ENCODE measurements around the gene TWF2.

TWF2 gene

DNA sequence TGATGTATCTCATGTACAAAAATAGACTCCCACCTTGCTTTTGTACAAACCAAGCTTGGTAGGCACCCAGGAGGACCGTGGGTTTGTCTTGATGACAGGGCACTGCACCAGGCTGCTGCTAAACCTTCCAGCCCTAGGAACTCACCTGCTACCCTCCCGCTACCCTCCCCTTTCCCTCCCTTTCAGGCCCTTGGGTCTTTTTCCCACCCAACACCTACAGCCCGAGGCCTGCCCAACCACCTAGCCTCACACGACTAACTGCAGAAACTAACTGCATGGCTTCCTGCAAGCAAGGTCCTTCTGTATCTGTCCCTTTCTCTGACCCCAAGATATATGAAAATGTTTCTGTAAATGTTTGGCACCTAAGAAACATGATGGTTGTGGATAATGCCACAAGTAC lies 17.7 kb upstream of the TWF2 start:
- no peak for DNase-seq

DNA sequence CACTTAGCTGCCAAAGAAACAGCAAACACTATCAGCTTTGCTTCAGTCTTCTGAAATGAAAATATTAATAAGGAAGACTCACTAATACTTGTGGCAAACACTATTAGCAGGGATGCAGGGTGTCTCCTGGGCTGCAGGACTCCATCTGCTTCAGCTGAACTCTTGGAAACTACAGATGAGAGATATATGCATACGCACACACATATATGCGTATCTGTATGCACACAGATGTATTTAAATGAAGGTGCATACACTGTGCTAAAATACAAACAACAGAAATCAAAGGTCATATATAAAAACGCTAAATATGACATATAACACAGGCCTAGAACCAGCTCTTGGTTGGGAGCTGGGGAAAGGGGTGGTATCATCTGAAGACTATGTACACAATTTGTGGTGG lies 17.2 kb upstream of the TWF2 start:
- no peak for DNase-seq

DNA sequence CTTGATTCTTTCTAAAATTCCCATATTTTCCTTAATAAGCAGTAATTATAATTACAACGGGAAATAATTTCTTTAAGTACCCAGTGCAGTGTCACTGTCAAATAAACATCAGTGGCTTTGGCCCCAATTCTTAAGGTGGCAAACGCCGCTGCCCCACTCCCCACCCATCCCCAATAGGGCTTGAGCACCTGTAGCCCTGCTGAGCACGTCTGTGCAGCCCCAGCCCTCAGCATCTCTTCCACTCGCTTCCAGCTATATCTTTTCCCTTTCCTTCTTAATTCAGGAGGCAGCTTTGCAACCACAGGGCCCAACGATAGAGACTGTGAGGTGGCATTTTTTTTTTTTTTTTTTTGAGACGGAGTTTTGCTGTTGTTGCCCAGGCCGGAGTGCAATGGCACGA lies 15.7 kb upstream of the TWF2 start:
- no peak for DNase-seq

DNA sequence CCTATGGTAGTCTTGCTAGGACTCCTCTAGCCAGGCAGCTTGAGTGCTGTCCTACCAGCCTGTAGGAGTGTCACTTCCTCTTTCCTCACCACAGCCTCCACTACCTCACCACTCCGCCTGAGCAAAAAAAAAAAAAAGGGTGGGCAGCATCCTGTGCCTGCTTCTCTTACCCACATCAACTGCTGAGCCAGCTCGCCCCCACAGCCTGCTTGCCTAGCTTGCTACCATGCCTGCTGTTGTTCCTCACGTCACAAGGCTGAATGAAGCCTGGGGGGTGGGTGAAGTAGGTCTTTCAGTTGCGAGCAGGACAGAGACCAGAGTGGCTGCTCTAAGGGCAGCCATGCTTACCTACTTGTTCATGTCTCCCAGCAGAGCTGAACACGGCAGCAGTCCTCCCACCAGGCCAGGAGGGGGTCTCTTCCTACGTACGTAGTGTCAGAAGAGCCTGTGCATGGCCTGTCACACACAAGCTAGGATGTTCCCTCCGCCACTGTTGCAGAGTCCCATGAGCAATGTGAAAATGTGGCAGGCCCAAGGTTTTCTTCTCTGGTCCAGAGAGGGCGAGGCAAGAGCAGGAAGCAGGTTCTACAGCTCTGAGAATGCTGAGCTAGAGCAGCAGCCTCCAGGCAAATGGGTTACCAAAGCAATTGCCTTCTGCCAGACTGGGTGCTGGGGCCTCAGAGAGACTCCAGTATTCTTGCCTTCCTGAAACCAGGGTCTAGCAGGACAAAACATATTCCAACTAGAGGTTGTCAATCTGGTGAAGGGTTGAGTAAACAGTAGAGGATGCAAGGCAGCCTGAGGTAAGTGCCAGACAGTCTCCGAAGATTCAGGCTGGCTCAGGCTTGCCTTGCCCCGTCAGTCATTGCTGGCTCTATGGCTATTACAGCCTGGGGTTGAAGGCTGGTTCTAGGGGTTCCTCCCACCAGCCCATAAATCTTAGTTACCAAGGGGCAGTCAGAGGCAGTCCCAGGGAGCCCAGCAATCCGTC lies 14.7 kb upstream of the TWF2 start:
- peak; percentile 95 for DNase-seq

DNA sequence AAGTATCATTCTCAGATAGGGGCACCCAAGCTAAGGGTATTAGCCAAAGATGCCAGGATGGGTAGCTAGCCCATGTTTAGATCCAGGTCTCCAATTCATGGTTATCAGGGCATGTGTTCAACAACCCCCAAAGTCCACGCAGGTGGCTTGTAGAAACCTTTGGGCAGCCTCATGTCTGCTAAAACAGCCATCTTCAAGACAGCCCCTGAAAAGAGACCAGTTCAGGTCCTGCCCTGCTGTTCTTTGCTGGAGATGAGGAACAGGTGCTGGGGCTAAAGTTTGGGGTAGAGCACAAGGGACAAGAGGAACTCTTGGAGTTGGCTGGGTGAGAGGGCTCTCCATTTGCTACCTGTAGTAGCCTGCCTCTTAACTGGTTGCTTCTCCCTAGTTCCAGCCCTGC lies 11.2 kb upstream of the TWF2 start:
- no peak for DNase-seq

DNA sequence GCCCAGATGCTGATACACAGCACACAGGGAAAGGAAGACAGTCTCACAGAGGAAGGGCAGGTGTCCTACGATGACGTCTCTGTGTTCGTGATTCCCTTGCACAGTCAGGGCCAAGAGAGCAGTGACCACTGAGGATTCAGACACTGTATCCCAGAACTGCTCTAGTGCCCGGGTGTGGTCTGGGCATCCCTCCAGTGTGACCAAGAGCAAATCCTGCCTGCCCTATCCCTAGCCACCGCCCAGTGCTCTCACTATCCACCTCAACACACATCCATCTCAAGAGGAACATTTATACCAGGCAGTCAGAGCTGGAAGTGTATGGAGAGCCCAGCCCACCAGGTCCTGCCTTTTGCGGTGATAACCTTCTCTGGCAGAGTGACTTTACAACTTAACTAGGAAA lies 10.7 kb upstream of the TWF2 start:
- DNase-seq = no peak

DNA sequence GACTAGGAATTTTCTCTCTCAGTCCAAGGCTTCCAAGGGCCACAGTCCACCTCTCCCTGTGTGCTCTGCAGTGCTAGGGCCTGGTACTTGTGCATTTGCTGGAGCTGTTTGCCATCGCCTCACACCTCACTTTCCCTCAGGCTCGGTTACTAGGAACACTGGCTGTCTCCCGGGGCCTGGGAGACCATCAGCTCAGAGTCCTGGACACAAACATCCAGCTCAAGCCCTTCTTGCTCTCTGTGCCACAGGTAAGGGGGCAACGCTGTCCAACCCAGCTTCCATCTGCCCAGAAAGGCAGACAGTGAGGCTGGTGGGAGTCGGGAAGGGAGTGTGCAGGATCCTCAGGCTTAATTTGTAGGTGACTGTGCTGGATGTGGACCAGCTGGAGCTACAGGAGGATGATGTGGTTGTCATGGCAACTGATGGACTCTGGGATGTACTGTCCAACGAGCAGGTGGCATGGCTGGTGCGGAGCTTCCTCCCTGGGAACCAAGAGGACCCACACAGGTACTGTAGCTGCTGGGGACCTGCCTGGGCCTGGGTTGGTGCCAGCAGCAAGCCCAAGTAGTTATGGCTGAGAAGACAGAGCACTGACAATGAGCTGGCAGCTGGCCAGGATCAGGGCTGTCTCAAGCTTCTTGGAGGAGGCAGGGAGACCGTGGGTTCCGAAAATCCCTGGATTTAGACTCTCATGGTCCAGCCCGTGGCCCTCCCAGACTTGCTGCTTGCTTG lies 10.0 kb upstream of the TWF2 start:
- DNase-seq = no peak

DNA sequence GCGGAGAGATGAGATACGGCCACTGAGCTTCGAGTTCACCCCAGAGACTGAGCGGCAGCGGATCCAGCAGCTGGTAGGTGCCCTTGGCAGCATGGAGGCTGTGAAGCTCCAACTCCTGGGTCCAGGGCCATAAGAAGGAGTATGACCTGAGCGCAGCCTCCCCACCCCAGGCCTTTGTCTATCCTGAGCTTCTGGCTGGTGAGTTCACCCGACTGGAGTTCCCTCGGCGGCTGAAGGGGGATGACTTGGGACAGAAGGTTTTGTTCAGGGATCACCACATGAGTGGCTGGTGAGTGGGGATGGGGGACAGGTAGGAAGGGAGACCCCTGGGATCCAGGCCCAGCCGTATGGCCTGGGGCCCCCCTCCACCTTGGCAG lies 9.2 kb upstream of the TWF2 start:
- no peak for DNase-seq

DNA sequence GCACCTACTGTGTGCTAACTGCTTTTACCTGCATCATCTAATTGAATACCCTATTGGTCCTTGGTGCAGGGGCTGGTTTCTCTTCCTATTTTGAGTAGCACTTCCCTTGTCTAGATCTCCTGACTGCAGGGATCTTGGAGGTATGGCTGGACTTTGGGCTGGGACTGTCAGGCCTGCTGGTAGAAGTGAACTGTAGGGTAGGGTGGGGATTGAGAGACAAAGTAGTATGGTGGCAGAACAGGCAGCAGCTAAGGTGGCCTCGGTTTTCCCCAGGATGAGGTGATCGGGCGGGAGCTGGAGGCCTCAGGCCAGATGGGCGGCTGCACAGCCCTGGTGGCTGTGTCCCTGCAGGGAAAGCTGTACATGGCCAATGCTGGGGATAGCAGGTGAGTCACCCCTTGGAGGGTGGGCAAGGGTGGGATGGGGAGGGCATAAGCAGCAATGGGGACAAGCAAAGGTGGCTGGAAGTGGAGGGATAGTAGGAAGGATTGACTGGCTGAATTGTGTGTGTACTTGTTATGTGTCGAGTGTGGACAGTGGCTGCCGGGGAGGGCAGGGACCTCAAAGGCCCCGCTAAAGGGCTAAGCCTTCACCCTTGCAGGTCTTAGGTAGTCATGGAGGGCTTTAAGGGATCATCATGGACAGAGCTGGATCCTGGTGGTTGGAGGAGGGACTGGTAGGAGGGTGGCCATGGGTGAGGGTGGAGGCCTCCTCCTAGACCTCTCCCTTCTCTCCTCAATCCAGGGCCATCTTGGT lies 8.6 kb upstream of the TWF2 start:
- DNase-seq = no peak

DNA sequence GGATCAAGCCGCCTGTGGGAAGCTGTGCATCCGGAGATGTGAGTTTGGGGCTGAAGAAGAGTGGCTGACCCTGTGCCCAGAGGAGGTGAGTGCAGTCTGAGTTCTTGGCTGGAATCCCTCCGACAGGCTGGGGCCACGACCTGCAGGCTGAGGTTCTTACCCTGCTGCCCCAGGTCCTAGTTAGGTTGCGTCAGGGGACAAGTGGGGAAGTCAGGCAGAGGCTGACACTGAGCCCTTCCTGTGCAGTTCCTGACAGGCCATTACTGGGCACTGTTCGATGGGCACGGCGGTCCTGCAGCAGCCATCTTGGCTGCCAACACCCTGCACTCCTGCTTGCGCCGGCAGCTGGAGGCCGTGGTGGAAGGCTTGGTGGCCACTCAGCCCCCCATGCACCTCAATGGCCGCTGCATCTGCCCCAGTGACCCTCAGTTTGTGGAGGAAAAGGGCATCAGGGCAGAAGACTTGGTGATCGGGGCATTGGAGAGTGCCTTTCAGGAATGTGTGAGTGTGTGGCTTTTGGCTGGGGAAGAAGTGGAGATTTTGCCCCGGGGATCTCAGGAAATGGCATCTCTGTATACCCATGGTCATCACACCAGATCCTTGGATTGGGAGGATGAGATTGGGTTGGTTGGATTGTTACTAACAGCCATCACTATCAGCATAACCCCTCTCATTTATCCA lies 7.9 kb upstream of the TWF2 start:
- DNase-seq = no peak

DNA sequence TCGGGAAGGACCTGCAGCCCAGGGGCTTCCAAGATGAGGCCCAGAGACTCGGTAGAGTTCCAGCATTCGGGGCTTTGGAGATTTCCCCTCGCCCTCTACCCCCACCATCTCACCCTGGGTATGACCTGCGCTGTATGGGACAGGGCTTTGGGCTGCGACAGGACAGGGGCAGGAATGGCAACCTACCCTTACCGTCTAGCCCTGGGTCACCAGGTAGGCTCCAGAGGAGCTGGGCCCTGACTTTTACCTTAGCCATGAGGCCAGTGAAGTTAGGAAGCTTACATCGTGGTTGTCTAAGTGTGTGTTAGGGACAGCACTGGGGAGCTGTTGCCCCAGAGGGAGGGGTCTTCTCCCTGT lies 7.3 kb upstream of the TWF2 start:
- DNase-seq = no peak

DNA sequence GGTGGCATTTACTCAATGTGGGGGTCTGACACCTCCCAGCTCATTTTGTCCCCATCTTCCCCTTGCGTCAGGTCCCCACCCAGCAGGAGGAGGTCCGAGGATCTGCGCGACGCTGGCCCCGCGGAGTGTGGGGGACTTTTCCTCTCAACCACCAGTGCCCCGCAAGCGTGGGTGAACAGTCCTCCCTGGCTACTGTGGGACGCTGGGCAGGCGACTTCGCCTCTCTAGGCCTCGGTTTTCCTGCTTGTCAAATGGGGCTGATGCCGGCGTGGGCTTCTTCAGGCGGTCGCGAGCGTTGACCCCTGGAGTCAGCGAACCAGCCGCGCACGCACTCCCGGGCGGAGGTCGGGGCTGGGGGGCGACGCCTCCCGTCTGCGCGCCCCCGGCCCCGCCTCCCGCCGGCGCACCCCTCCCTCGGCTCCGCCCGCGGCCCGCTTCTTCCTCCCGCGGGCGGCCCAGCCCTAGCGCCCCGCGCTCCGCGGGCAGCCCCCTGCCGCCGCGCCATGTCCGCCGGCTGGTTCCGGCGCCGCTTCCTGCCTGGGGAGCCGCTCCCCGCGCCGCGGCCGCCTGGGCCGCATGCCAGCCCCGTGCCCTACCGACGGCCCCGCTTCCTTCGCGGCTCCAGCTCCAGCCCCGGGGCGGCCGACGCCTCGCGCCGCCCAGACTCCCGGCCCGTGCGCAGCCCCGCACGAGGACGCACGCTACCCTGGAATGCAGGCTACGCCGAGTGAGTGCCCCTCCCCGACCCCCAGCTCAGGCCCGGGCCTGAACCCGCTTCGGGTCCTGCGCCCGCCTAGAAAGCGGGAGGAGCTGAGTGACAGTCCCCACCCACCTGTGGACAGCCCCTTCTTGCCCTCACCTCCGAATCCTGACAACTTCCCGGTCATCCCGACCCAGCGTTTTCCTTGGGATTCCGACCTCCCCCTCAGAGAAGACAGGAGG lies 6.6 kb upstream of the TWF2 start, which contains the start of gene PPM1M:
Gene PPM1M (plus strand): TSS at position 438 of the 942 bp plus-strand sequence. CDS start 66 bp downstream, at position 504.
- peak; percentile 83 for DNase-seq

DNA sequence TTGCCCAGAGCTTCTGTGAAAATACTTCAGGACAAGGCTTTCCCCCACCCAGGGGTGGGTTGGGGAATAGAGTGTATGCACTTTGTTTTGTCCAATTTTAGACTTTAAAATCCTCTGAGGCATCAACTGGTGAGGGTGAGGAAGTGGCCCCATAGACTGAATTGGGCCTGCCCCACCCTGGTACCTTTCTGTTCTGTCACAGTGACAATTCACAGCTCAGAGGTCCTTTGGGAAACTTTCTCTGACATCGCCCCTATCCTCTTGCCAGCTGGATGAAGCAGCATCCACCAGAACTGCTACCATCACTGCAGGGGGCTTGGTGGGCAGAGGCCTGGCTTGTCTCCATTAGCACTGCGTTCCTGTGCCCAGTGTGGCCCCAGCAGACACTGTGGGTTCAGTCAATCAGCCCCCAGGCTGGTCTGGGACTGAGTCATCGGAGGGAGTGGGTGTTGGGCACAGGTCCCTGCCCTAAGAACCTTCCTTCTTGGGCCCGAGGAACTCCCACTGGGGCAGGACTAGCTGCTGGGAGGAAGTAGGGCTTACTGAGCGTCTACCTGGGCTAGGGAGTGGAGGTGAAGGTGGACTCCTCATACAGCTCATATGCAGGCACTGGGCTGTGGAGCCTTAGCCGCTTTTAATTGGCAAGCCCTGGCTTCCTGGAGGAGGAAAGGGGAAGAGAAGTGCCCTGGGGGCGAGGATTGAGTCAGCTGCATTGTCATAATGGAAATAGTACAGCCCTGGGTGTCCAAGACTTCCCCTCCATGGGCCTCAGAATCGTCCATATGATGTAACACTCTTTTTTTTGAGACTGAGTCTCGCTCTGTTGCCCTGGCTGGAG lies 5.1 kb upstream of the TWF2 start:
- DNase-seq = no peak

DNA sequence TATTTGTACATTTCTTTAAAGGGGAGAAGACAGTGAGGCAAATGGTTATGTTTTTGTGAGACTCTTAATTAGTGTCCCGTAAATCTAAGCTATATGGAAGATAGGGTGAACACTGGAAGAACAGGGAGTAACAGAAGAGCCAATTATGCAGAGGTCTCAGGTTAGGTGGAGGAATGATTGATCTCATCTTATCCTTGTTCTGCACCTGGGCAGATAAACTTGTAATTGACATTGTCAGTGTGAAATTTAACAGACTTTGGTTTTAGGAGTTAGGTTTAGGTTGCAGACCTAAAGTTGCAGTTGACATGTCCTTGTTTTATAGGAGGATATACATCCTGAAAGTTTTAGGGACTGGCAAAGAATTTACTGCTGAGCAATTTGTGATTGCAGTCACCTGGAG lies 3.1 kb upstream of the TWF2 start:
- no peak for DNase-seq

DNA sequence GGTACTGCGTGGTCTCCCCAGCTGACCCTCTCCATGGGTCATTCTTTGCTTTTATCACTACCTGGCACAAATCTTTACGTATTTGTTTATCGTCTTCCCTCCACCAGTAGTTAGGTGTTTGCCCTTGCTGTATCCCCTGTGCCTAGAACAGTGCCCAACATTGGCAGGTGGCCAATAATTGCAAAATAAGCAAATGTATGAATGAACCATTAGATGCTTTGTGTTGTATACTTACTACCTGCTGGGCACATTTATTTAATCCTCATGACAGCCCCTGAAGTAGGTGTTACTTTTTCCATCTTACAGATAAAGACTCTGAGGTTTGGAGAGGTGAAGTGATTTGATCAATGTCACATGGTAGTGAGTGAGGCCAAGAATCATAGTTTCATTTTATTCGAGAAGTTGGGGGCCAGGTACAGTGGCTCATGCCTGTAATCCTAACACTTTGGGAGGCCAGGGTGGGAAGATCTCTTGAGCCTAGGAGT lies 2.0 kb upstream of the TWF2 start:
- no peak for DNase-seq

DNA sequence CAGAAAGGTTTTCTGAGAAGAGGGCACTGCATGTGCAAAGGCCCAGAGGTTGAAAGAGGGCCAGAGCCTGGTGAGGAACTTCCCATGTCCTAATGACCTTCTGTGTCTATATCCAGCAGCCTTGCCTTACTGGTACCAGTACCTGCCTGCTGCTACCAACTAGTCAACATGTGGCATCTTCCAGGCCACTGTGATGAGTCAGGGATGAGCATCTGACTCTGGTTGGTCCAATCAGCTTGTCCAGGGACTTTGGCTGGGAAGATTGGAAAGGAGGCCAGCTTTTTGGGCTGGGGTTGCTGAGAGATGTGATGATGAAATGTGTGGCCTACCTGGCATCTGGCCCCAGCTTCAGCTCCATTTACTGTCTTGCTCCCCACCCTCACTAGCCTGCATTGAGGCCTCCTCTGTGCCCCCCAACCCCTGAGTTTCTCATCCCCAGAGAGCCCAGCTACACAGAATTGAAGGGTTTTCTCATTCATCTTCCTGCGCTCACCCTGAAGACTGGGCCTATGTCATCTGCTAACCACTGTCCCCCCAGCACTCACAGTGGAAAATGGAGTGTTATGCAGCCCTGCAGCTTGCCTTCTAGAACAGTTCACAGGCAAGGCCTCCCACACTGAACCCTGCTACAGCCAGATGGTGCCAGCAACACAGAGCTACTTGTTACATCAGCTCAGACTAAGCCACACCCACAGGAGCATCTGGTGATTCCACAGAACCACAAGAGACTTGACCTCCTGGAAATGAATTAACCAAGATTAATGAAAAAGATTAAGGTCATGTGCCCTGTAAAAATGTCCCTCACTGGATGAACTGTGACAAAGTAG lies 1.3 kb upstream of the TWF2 start:
- peak; percentile 43 for DNase-seq

DNA sequence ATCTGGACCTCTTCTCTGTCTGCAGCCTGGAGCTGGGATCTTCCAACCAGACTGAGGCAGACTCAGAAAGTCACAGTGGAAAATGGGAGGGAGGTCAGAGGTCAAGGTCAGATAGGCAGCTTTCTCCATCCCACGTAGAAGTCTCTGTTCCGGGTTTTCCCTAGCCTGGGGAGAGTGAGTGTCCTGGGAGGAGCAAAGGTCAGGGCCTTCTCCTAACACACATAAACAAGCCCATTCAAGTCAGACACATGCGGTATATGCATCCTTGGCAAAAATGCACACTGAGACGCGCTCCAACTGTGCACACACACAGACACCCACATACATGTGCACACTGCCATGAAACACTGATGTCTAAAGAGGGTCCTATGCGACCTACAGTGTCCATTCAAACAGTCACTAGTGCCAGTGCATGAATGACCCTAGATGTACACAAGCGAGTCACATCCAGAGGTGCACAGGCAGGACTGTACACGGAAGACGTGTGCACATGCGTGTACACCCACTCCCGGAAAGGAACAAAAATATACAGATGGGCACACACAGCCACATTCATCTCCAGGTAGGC lies 681 bp downstream of the TWF2 start:
- no peak for DNase-seq

DNA sequence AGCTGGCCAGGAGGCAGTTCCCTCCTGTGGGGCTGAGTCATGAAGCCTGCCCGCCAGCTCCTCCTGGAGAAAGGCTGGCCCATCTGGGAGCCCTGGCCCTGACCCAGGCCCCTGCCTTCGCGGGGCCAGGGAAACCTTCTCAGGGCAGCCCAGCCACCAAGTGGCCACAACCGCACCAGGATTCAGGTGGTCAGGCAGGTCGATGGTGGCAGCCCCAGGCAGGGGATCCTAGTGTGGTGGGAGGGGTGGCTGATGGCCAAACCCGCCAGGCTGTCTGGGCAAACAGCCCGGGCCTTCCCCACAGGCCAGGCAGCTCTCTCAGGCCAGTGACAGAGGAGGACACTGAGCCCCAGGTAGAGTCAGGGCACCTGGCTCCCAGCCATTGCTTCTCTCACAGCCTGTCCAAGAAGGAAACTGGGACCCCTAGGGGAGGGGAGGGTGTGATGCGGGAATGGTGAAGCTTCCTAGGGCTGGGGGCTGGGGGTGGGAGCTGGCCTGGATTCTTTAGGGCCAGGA lies 1.2 kb downstream of the TWF2 start:
- DNase-seq = no peak

Measured in central memory CD4-positive, alpha-beta T cell (primary cell).